Spleen (tissue), 11 donors: ENCODE measurements around the gene ZNF837. TPM values are rescaled to one million over a fixed set of nuclear protein-coding genes. Genes with fewer than 3 reads are reported as not detected.
"Not testable (repeated sequence)": the region's sequence is repeated elsewhere in the genome, so short reads cannot be mapped to it uniquely, and the experiment has no call there.

Experiments
- DNase-seq: peaks from one replicate; pipeline ENCODE4 v3.0.0-alpha.2; 2020
- H3K27ac ChIP-seq, 8 donors: fragments of 200-600 bp; sonication (generic) in 7 of 8; 1 replicate in 4 of 8; 2 replicates in 4 of 8; pipeline versions ENCODE4 v1.5.0 to v1.8.0; 2016 to 2021; ENCODE audit warnings: inconsistent platforms in 4 of 8, mild to moderate bottlenecking in 4 of 8, moderate library complexity in 1 of 8
- H3K27me3 ChIP-seq, 7 donors: fragments of 200-600 bp; sonication (generic) in 6 of 7; replicated peaks in 1 of 7; 1 replicate in 4 of 7; 2 replicates in 3 of 7; pipeline versions ENCODE4 v1.5.0 to v1.8.0; 2016 to 2021; ENCODE audit warnings: inconsistent platforms in 3 of 7, mild to moderate bottlenecking in 1 of 7
- H3K36me3 ChIP-seq, 6 donors: fragments of 200-600 bp; sonication (generic) in 5 of 6; 1 replicate in 4 of 6; 2 replicates in 2 of 6; pipeline versions ENCODE4 v1.5.0 to v1.8.0; 2016 to 2021; ENCODE audit warnings: inconsistent platforms in 2 of 6
- H3K4me1 ChIP-seq, 6 donors: fragments of 200-600 bp; sonication (generic) in 5 of 6; 1 replicate in 3 of 6; 2 replicates in 3 of 6; pipeline versions ENCODE4 v1.5.0 to v1.8.0; 2016 to 2021; ENCODE audit warnings: inconsistent platforms in 3 of 6
- H3K4me3 ChIP-seq, 8 donors: fragments of 200-600 bp; sonication (generic) in 7 of 8; 1 replicate in 4 of 8; 2 replicates in 4 of 8; pipeline versions ENCODE4 v1.5.0 to v1.8.0; 2016 to 2021; ENCODE audit warnings: inconsistent platforms in 4 of 8, mild to moderate bottlenecking in 4 of 8, moderate library complexity in 2 of 8
- H3K9me3 ChIP-seq, 8 donors: fragments of 200-600 bp; sonication (generic) in 7 of 8; 1 replicate in 4 of 8; 2 replicates in 4 of 8; pipeline versions ENCODE4 v1.5.0 to v1.8.0; 2016 to 2021; ENCODE audit warnings: inconsistent platforms in 4 of 8
- POLR2A ChIP-seq, 3 donors: fragments of 450-650 bp; IDR thresholded peaks; one replicate each; pipeline ENCODE4 v1.5.1; 2017; ENCODE audit warnings: antibody characterized with exemption in 3 of 3, mild to moderate bottlenecking in 1 of 3
- POLR2AphosphoS5 ChIP-seq, 3 donors: sonication (generic); formaldehyde crosslinking; IDR thresholded peaks; one replicate each; pipeline ENCODE4 v1.5.1; 2017; ENCODE audit warnings: antibody characterized with exemption in 3 of 3
- WGBS, 5 donors: extraction: QIAGEN DNeasy Blood & Tissue Kit in 3 of 5; methylation state at CpG; one replicate each; pipeline versions ENCODE4 v1.1.5 to v1.1.7; 2013 to 2018; 5-methylcytosine and 5-hydroxymethylcytosine counted together
- intact Hi-C: fragments of 100-400 bp; cut with DNase I; formaldehyde crosslinking; loops from one replicate; pipeline ENCODE4 v1.15.0; 2023; ENCODE audit warnings: low total_unique reads
- polyA plus RNA-seq, 3 donors: library from polyadenylated mRNA; stranded (reverse); fragments of 200-250 nt; gene quantifications; one replicate each; pipeline ENCODE4 v1.2.1, GENCODE V29; 2013
- total RNA-seq, 7 donors: library from RNA; depleted of rRNA in 3 of 7; stranded (reverse); fragments of >200 nt in 3 of 7; fragmentation: NEBNext Ultra II Directional in 4 of 7; extraction: Animal tissue kit (Norgen Biotek cat#: 25700) in 4 of 7; gene quantifications; one replicate each; pipeline versions ENCODE4 v1.1.0 to v1.2.1, GENCODE V29; 2016 to 2021
- TF ChIP-seq, protein P1 (sequence below), 11 experiments: fragments of 200-600 bp in 7 of 11; fragments of 450-650 bp in 4 of 11; sonication (generic) in 4 of 11; IDR thresholded peaks in 8 of 11; conservative IDR thresholded peaks in 3 of 11; 1 replicate in 7 of 11; 2 replicates in 4 of 11; pipeline versions ENCODE4 v1.4.0 to v1.8.0; 2016 to 2021; ENCODE audit warnings: antibody characterized with exemption in 11 of 11, inconsistent platforms in 4 of 11, mild to moderate bottlenecking in 1 of 11
- donor health status: healthy with polysubstance abuse.
- donor health status: DM: no; HTN: no; CAD: no; lungs with moderate emphysema.
- donor health status: DM: no; HTN: no; CAD: no.
- donor health status: Bipolar disorder and iron deficiency.
- donor health status: healthy.
- donor health status: DM: no; HTN: no; CAD: no.
- donor health status: DM: yes; HTN: yes; CAD: no.

Gene ZNF837
- total and polyA plus RNA-seq, 10 donors = 2.2 to 6.1 (median 3.2) TPM

DNA sequence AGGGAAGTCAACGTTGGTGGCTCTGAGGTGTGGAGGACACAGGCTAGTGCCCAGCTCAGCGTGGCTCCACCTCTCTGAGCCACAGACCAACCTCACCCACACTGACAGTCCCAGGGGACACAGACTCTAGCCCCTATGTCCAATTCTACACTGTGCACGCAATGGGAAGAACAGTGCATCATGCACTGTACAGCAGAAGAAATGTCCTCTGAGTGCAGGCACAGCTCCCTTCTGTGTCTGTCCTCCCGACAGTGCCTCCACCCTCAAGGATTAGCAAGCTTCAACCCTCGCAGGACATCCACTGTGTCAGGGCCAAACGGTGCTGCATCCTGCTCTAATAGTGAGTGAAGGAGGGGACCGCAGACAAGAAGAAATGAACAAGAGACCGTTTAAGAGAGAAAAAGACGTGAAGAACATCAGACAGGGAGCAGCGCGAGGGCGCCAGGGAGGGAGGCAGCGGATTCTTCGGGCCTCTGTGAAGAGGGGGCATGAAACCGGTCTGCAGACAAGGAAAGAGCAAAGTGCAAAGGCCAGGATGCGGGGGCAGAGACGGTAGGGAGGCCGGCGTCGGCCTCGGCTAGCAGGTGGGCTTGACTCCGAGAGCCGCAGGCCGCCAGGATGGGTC is 681 bp downstream of the ZNF837 start:
- intact Hi-C loops = no loop called here
- H3K27ac ChIP-seq = peak overlapping the region; percentile 87 to 100 (median 96)
- no peaks in the 10 kb centered on the region for H3K36me3 ChIP-seq
- DNase-seq = no peak
- WGBS, 5 donors = 4 to 8% (median 6%) methylated on average over 24 of the region's 24 CpGs
- no peak for TF ChIP-seq POLR2A (IDR thresholded peaks at IDR 0.05)
- no peak for TF ChIP-seq POLR2AphosphoS5 (IDR thresholded peaks at IDR 0.05)
- TF ChIP-seq, protein P1, sequence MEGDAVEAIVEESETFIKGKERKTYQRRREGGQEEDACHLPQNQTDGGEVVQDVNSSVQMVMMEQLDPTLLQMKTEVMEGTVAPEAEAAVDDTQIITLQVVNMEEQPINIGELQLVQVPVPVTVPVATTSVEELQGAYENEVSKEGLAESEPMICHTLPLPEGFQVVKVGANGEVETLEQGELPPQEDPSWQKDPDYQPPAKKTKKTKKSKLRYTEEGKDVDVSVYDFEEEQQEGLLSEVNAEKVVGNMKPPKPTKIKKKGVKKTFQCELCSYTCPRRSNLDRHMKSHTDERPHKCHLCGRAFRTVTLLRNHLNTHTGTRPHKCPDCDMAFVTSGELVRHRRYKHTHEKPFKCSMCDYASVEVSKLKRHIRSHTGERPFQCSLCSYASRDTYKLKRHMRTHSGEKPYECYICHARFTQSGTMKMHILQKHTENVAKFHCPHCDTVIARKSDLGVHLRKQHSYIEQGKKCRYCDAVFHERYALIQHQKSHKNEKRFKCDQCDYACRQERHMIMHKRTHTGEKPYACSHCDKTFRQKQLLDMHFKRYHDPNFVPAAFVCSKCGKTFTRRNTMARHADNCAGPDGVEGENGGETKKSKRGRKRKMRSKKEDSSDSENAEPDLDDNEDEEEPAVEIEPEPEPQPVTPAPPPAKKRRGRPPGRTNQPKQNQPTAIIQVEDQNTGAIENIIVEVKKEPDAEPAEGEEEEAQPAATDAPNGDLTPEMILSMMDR (IDR thresholded peaks at IDR 0.05 in 8 of 11, conservative IDR thresholded peaks at IDR 0.05 in 3 of 11) = no peak
- H3K4me1 ChIP-seq = peaks cover 23 to 44% (median 28%) of the 10 kb centered on the region in 6 donors
- H3K9me3 ChIP-seq = no peaks in the 10 kb centered on the region
- H3K4me3 ChIP-seq = peak overlapping the region; percentile 60 to 98 (median 83)
- no peaks in the 10 kb centered on the region for H3K27me3 ChIP-seq

DNA sequence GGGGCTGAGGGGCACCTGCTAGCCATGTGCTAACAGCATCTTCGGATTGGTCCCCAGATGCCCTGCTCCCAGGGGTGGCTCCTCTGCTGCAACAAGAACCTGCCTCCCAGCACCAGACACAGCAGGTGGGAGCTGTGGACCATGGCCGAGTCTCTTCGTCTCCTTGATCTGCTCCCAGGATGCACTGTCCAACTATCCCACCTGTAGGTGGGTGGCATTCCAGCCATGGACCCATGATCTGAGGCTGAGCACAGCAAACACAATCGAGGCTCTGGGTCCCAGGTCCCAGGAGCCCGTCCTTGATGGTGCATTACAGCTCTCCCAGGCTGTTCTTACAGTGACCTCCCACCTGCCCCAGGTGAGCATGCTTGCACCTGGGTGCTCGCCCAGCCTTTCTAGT is 1.6 kb downstream of the ZNF837 start:
- peaks cover 23 to 38% (median 28%) of the 10 kb centered on the region in 6 donors for H3K4me1 ChIP-seq
- TF ChIP-seq POLR2A (IDR thresholded peaks at IDR 0.05) (no peak), POLR2AphosphoS5 (IDR thresholded peaks at IDR 0.05) (no peak)
- TF ChIP-seq, protein P1 (IDR thresholded peaks at IDR 0.05 in 8 of 11, conservative IDR thresholded peaks at IDR 0.05 in 3 of 11) = no peak

DNA sequence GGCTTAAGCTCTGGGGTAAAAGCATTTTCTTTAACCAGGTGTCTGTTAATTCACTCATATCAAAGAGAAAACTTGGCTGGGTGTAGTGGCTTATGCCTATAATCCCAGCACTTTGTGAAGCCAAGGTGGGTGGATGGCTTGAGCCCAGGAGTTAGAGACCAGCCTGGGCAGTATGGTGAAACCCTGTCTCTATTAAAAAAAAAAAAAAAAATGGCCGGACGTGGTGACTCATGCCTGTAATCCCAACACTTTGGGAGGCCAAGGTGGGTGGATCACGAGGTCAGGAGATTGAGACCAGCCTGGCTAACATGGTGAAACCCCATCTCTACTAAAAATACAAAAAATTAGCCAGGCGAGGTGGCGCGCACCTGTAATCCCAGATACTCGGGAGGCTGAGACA is 4.1 kb downstream of the ZNF837 start:
- peaks cover 18 to 26% (median 20%) of the 10 kb centered on the region in 6 donors for H3K4me1 ChIP-seq
- H3K4me3 ChIP-seq, intact Hi-C loops, DNase-seq, H3K9me3 ChIP-seq, H3K27ac ChIP-seq, H3K27me3 ChIP-seq, H3K36me3 ChIP-seq: not testable (repeated sequence)
- 81 to 98% (median 89%) methylated on average over 7 of the region's 7 CpGs for WGBS, 5 donors

More for the DNA sequence above, 1.6 kb downstream of the ZNF837 start:
- Histone ChIP-seq H3K36me3 (no peaks in the 10 kb centered on the region), H3K9me3 (no peaks in the 10 kb centered on the region), H3K4me3 (no peak overlapping the region), H3K27me3 (no peaks in the 10 kb centered on the region), H3K27ac (peak overlapping the region in 2 of 8 donors; percentile 97 to 100)
- WGBS, 5 donors = 90 to 95% (median 93%) methylated on average over 6 of the region's 6 CpGs
- intact Hi-C loops = no loop called here
- peak; percentile 77 for DNase-seq

DNA sequence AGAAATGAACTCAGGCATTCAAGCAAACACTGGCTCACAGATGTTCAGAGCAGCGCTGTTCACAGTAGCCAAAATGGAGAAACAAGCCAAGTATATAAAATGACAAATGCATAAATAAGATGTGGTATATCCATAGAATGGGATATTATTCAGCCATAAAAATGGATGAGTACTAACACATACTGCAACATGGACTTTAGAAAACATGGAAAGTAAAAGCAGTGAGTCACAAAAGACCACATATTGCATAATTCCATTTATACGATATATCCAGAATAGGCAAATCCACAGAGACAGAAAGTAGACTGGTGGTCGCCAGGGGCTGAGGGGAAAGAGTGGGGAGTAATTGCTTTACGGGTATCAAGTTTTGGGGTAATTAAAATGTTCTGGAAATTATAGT is 6.6 kb downstream of the ZNF837 start:
- H3K27me3 ChIP-seq = no peaks in the 10 kb centered on the region
- WGBS, 5 donors = 73 to 88% (median 75%) methylated on average over 4 of the region's 4 CpGs
- no peak overlapping the region for H3K4me3 ChIP-seq
- intact Hi-C loops = no loop called here
- H3K36me3 ChIP-seq = peaks cover 0 to 1% (median 0%) of the 10 kb centered on the region in 6 donors
- TF ChIP-seq POLR2A (IDR thresholded peaks at IDR 0.05) (no peak), POLR2AphosphoS5 (IDR thresholded peaks at IDR 0.05) (no peak)
- TF ChIP-seq, protein P1 (IDR thresholded peaks at IDR 0.05 in 8 of 11, conservative IDR thresholded peaks at IDR 0.05 in 3 of 11) = no peak
- no peaks in the 10 kb centered on the region for H3K9me3 ChIP-seq
- H3K27ac ChIP-seq = no peak overlapping the region
- peaks cover under 1 to 7% (median 3%) of the 10 kb centered on the region in 6 donors for H3K4me1 ChIP-seq
- DNase-seq = no peak
